Stimulated activated CD8-positive, alpha-beta memory T cell treated with anti-CD3 and anti-CD28 coated beads, Interleukin-15, amount 100 ng/mL, for 4 hours (primary cell): ENCODE data around the gene TEAD4.
"Not testable (repeated sequence)": the region's sequence is repeated elsewhere in the genome, so short reads cannot be mapped to it uniquely, and the experiment has no call there.

Experiments
- DNase-seq, 2 donors: peaks; one replicate each; pipeline ENCODE4 v3.0.0-alpha.2; 2020; ENCODE audit warnings: low read depth in 2 of 2

Gene TEAD4

DNA sequence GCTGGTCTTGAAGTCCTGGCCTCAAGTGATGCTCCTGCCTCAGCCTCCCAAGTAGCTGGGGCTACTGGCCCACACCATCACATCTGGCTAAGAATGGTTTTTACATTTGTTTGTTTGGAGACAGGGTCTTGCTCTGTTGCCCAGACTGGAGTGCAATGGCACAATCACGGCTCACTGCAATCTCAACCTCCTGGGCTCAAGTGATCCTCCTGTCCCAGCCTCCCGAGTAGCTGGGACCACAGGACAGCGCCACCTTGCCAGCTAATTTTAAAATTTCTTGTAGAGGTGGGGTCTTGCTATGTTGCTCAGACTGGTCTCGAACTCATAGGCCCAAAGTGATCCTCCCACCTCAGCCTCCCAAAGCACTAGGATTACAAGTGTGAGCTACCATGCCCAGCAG, 89.3 kb downstream of the TEAD4 start:
- no peak for DNase-seq

DNA sequence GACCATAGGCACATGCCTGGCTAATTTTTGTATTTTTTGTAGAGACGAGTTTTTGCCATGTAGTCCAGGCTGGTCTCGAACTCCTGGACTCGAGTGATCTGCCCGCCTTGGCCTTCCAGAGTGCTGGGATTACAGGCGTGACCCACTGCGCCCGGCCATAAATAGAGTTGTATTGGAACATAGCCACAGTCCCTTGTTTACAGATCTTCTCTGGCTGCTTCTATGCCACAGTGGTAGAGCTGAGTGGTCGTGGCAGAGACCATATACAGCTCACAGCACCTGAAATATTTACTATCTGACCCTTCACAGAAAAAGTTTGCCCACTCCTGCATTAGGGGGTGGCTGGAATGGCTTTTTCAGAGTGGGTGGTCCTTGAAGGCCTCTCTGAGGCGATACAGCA, 90.0 kb downstream of the TEAD4 start:
- DNase-seq, result no peak

DNA sequence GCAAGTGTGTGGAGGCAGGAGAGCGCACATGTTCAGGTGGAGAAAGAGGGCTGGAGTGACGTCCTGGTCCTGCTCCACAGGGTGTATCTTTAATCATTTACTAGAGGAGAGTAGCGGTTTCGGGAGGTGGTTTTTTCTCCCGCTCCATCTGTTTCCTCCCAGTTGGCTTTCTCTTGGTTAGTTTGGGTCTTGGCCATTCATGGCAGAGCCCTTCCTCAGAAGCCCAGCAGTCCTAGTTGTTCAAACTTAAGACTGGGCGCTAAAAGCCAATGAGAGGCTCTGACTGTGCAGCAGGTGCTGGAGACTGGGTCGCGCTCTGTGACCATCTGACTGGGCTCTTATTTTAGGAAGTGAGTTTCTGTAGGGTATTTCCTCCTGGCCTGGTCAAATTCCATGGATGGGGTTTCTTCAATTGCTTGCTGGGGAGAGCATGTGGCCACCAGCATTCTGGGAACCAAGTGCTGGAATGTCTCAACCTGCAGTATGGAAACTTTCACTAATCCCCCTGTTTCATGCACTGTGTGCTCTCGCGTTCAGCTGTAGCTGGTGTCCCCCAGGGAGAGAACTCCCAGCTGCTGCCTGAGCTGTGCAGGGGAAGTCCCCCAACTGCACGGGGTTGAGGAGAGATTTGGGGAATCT, 90.5 kb downstream of the TEAD4 start:
- no peak for DNase-seq

DNA sequence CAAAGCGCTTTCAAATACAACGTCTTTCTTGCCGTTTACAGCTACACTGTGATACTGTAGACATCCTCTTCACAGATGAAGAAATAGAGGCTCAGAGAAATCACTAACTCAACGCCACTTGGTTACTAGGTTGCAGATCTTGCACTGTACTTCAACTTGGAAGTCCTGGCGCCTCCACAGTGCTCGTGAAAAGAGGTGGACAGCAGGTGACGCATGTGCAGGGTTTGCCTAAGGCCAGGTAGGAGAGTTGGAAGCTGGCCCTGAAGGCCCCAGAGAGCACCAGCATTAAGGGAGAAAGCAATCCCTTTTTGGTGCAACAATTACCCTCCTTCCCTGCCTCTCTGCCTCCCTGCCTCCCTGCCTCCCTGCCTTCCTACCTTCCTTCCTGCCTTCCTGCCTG, 95.2 kb downstream of the TEAD4 start:
- DNase-seq, result no peak

DNA sequence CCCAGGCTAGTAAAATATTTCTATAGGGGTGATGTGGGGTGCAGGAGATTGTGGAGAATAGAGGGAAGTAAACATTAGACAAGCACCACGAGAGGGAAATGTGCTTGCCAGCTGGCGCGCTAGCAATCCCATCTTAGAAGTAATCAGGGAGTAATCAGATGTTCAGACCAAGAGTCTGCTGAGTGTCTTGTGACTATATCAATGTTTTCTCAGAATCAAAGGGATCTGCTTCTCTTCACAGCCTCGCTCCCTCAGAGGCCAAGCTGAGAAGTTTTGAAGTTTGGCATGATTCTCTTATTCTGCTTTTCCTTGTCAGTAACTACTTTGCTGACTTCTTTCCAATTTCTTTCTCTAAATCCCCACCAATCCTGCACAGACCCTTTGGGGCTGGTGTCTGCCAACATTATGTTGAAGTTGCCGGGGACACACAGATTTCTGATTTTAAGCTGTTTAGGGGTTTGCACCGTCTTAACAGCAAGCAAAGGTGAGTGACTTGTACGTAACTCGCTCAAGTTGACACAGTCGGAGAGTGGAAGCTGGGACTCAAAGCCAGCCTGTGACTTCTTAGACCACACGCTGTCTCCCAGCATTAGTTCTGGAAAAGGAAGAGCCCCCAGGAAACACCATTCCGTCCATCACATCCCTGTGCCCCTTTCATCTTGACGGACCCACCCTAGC, 96.0 kb downstream of the TEAD4 start:
- no peak for DNase-seq

DNA sequence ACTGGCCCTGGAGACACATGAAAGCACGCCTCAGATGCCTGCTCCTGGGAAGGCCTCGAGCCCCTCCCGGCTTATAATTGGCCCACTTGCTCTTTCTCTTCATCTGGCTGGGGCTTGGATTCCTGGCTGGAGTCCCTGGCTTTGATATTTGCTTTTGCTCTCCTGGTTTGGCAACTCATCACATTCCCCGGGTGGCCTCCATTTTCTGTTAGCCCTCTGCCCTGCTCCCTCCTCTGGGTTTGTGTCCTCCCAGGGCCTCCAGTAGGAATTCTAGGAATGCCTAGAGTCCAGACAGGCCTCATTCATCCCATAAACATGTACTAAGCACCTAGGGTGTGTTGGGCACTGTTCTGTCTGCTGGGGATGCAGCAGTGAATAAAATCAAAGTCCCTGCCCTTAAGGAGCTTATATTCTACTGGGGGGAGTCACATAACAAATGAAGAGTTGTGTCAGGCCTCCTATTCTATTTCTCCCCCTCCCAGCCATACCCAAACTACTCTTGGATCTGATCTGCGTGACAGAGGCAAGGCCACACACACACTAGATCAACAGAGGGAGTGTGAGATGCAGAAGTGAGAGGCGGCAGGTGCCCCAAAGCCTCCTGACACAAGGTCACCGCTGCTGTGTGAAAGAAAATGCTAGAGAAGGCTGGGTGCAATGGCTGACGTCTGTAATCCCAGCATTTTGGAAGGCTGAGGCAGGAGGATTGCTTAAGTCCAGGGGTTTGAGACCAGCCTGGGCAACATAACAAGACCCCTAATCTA, 96.7 kb downstream of the TEAD4 start:
- no peak for DNase-seq

DNA sequence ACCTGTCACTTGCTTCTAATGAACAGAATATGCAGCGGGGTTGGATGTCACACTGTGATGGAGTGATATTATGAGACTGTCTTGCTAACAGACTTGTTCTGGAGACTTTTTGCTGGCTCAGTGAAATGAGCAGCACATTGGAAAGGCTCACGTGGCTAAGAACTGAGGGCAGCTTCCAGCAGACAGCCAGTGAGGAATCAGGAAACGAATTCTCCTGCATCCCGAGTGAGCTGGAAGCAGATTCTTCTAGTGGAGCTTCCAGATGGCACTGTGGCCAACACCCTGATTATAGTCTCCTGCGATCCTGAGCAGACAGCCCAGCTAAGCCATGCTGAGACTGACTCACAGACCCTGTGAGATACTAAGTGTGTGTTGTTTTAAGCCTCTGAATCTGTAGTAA, 101.9 kb downstream of the TEAD4 start:
- DNase-seq, result no peak

DNA sequence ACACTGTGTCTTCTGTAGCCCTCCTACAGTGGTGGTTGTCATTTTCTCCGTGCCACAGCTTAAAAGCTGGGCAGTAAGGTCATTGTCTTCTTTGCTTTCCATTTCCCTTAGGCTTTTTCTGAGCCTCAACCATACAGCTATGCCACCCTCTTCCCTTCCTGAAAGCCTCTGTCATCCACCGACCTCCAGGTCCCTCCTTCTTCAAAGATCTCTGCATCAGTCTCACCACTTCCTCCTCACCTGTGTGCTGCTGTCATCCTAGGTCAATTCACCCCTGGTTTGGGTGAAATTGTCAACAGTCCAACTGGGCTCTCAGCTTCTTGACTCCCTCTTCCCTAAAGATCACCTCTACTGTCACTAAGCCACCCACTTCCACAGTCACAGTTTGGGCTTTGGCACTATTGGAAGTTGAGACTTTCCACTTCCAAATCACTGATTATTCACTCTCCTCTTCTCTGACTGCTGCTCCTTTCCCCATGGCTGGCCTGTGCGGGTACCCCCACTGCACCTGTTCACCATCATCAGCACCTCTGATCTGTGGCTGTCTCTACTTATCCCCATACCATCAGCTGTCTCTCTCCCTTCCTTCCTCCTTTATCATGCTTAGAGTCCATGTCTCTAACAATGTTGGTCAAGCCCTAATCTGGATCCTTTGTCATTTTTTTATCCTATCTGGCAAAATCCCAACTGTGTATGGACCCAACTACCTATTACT, 102.5 kb downstream of the TEAD4 start:
- DNase-seq, result no peak

DNA sequence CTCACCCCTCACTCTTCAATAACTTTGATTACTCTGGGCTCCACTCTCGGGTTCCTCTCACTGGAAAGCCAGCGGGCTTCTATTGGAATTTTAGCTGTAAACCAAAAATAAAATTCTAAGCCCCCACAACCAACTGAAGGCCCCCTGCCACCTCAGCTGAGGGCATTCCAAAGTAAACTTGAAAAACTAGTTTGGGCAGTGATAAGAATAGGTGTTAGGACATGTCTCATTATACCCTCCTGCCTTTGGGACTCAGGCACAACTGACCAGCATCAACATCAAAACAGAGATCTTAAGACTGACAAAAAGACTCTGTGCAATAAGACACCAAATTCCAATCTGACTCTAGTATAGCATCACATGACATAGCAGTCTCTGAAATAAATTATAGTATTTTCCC, 106.1 kb downstream of the TEAD4 start:
- DNase-seq, result no peak

DNA sequence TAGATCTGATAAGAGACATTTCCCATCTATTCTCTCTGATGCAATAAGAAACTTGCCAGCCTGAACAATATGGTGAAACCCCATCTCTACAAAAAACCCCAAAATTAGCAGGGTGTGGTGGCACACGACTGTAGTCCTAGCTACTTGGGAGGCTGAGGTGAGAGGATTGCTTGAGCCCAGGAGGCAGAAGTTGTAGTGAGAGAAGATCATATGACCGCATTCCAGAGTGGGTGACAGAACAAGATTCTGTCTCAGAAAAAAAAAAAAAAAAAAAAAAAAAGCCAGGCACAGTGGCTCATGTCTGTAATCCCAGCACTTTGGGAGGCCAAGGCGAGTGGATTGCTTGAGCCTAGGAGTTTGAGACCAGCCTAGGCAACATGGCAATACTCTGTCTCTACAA, 106.6 kb downstream of the TEAD4 start:
- DNase-seq, result not testable (repeated sequence)

DNA sequence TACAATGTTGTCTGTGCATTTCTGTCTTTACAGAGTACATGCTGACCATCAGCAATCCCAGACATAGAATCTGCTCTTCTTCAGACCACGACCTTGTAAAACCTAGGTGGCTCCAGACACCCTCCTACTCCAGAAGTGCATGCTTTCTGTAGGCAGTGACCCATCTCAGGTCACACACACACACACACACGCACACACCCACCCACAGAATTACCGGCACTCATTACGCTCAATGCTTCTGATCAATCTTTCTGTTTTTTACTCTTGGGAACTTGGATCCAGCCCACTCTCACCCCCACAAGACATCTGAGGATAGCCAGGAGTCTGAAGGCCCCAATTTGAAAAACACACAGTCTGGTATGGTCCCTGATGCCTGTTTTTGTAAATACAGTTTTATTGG, 110.5 kb downstream of the TEAD4 start:
- DNase-seq, result no peak

DNA sequence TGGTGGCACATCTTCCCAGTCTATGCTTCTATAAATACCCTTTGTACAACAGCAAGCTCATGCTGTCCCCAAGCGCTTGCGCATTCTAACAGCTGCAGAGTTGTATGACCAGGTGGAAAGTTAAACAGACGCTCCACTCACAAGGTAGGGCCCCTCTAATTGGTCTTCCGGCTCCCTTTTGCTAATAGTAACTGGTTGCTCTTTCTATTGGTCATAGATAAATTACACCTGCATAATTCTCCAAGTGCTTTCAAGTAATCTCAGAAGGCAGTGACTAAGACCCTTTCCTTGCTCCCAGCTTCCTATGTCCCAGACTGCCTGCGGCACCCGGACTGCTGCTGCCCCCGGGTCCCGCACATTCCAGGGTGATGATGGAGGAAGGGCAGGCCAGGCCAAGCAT, 111.9 kb downstream of the TEAD4 start:
- DNase-seq, result no peak

DNA sequence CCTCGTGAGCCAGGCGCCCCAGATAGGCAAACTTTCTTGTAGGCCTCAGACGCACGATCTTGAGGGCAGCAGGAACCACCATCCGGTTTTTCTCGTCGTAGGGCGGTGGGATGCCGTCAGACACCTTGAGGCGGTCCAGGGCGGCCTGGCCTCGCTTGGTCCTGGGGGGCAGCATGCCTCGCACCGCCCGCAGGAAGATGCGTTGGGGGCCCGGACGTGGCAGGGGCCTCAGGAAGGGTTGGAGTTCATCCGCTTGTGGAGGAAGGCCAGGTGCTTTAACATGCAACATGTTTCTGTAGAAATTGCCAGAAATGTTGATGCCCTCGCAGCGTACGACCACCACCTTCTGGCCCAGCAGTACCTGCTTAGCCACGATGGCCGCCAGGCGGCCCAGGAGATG, 112.5 kb downstream of the TEAD4 start:
- no peak for DNase-seq

DNA sequence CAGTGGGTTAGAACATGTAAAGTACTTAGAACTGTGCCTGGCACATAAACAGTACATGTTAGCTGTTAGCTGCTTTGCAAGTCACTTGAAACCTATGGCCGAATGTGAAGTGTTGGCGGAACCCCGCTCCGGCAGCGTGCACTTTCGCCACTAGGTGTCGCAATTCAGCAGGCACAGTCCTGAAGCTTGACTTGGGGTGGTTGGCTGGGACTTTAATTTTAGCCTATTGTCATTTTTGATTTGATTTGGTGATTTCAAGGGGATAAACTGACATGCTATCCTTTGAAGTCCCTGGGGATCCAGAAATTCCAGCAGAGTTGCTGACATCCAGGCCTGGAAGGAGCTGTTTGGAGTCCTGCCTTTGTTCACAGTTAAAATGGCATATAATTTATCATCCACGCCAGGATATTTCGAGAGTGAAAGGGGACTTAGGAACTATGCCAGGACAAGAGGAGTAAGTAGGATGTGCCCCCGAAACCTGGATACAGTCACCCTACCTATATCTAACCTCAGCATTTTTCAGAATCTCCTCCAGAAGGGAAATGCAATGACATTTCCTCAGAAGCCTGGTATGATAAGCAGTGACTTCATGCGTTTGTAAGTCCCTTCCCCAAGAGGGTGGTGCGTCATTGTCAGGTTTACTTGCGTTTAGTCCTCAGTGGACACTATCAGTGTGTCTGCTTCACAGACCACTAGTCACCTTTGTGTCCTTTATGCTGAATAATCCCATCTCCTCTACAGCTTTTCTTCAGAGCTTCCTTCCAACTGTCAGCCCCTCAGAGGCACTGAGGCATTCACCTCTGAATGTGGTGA, 114.4 kb downstream of the TEAD4 start:
- peak; percentile 52 to 65 for DNase-seq

DNA sequence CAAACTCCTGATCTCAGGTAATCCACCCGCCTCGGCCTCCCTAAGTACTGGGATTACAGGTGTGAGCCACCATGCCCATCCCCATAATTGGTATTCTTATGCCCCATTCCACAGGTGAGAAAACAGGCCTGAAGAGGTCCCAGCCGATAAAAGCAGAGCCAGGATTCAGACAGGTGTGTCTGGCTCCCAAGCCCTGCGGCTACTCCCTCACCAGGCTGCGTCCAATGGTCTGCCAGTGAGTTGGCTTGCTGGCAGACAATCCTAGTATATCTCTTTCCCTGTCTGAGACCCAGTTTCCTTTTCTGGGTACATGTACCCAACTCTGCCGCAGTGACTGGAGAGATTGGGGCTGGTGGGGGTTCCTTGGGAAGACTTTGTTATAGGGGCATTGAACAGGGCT, 116.1 kb downstream of the TEAD4 start:
- no peak for DNase-seq

DNA sequence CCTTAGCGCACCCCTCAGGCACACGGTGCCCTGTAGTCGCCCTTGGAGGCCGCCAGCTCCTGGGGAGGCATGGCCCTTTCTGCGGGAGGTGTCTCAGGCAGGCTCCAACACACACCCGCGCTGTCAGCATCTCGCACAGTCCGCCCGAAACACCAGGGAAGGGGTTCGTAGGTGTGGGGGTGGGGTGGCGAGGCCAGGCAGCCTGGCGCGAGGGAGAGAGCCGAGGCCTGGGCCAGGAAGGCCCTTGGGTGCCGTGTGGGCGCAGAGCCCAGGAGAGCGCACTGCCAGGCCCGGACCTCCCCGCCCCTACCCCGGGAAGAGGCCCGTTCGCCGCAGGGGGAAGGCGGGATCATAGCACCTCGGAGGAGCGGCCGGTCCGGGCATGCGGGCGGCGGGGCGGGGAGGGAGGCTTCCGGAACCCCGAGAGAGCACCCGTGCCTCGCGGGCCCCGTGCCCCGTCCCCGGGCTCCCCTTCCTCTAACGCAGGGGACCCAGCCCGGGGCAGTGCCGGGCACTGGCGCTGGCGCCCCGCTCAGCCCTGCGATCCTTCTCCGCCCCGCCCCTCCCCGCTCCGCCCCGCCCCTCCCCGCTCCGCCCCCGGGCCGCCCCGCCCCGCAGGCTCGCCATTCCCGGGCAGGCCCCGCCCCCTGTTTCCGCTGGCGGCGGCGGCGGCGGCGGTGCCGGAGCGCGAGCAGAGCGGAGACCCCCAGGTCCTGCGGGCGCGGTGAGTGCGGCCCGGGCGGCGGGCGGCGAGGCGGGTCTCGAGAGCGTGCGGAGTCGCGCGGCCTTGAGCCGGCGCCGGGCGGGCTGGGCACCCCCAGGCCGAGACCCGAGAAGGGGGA, 117.8 kb downstream of the TEAD4 start, which contains the start of gene TSPAN9:
TSPAN9 (plus strand) TSS at position 650 of the 842 bp plus-strand sequence. CDS start 123,815 bp downstream, outside the sequence.
- DNase-seq, result peak; percentile 19 to 46

DNA sequence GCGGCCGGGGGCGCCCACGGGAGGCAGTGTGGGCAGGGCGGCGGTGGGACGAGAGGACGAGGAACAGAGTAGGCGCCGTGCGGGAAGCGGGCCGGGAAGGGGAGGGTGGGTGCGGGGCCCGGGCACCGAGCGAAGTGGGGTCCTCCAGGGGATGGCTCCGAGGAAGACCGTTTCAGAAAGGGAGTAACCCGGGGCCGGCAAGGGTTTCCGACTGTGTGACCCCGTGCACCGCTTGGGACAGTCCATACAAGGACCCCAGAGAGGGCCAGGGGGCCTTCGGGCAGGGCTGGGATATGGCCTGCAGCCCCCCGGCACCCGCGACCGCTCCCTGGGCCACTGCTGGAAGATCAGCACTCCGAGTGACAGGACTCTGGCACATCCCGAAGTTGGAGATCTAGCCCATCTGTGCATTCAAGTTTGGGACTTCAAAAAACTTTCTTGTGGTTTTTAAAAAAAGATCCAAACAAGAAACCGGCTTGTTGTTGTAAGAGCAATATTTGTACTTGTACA, 118.4 kb downstream of the TEAD4 start:
- no peak for DNase-seq

DNA sequence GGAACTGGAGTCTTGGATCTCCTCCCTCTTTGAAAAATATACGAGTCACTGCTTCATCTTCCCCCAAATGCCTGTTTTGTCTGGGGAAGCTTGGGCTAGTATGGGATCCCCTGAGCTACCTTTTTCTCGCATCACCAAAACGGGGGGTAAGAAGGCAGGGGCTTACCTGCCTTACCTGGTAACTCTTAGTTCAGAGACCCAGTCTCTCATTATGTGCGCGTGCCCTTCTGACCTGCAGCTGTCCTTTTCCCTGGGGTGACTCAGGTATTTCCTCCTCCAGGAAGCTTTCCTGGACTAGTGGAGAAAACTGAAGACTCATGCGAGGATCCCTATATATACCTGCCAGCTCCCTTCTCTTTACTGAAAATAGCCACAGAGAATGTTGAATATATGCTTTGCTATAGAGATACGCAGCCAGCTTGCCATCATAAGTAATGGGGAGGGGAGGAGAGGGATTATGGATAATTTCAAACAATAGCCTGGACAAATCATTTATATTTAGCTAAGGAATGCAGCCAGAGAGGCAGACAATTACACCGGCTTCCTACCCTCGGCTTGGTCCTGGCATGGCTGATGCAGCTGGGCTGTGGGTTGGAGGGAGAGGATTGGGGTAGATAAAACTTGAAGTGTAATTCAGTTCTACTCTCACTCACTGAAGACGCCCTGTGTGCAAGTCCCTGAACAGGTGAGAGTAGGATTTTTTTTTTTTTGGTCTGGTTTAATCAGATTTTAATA, 119.1 kb downstream of the TEAD4 start:
- no peak for DNase-seq

DNA sequence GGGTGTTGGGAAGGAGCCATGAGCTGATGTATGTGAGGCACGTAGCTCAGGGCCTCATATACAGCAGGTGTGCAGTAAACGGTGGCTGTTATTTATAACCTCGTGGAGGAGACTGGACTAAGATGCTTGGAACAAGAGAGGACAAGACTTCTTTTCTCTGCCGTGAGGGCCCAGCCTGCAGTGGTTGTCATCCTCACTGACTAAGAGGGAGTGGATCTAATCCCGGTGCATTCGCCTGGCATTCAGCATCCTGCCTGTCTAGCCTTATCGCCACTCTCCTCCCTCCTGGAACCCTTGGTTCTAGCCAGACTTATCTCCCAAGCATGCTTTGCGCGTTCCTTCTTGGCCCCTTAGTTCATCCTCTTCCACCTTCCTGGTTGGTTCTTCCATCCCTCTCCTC, 121.9 kb downstream of the TEAD4 start:
- DNase-seq, result no peak

DNA sequence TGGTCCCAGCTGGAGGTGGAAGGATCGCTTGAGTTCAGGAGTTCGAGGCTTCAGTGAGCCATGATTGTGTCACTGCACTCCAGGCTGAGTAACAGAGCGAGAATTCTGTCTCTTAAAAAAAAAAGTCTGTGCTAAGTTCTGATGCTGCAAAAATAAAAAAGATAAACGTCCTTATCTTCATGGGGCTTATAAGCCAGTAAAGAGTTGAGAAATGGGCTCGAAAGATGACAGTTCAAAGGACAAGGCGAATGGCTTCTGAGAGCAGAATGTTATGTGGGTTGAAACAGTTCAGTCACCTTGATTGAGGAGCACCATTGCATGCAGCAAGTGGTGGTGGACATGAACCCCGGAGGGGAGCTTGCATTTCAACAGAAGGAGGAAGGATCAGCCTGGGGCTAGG, 122.7 kb downstream of the TEAD4 start:
- DNase-seq, result no peak
